GM23248 (cell line): ENCODE results near the gene SDK2.

Experiments used
- EZH2 ChIP-seq: fragments of 200-600 bp; sonication (generic); IDR thresholded peaks from 2 replicates; pipeline ENCODE4 v1.6.1; 2018; ENCODE audit warnings: antibody characterized with exemption, mild to moderate bottlenecking; ENCODE audit not compliant: insufficient read depth, poor library complexity, severe bottlenecking
- EZH2phosphoT487 ChIP-seq: fragments of 200-600 bp; sonication (generic); IDR thresholded peaks from 2 replicates; pipeline ENCODE4 v1.6.1; 2018; ENCODE audit warnings: antibody characterized with exemption, moderate library complexity, mild to moderate bottlenecking, low read depth; ENCODE audit not compliant: insufficient read depth

GRCh38 chr17:73591296-73592078, 52.8 kb downstream of the SDK2 start:
- no peak for TF ChIP-seq EZH2
- no peak for TF ChIP-seq EZH2phosphoT487
